B cell (primary cell): ENCODE results near the gene MESP1. TPM values are rescaled to one million over a fixed set of nuclear protein-coding genes. Genes with fewer than 3 reads are reported as not detected.

Experiments
- ATAC-seq: fragments of 200-7000 bp; cut with Tn5 transposase; one replicate; pipeline ENCODE4 v1.10.0; 2021; ENCODE audit warnings: low read depth, mild to moderate bottlenecking, moderate number of reproducible peaks, moderate library complexity
- CTCF ChIA-PET: fragments of 350-600 bp; sonication (Branson Sonifier 250); formaldehyde crosslinking; loops from one replicate; lab custom pipeline; 2021; ENCODE audit warnings: antibody characterized with exemption, inconsistent platforms; lab: Charles Lee
- POLR2A ChIA-PET: fragments of 350-600 bp; sonication (Branson Sonifier 250); formaldehyde crosslinking; loops from one replicate; lab custom pipeline; 2021; ENCODE audit warnings: antibody characterized with exemption; lab: Charles Lee
- DNase-seq: peaks from one replicate; pipeline ENCODE4 v3.0.0; 2013
- H2AFZ ChIP-seq: 2 replicates; pipeline ENCODE4 v1.6.1; 2012; ENCODE audit warnings: mild to moderate bottlenecking, low read depth, low read length; ENCODE audit not compliant: insufficient read depth, poor library complexity, severe bottlenecking
- H3K27ac ChIP-seq, 2 donors: 1 replicate in 1 of 2; 2 replicates in 1 of 2; pipeline ENCODE4 v1.5.1; 2012 to 2013; ENCODE audit warnings: low read length in 2 of 2, mild to moderate bottlenecking in 2 of 2, moderate library complexity in 1 of 2
- H3K27me3 ChIP-seq, 4 experiments: fragments of 200-600 bp in 1 of 4; sonication (generic) in 1 of 4; replicated peaks in 1 of 4; 1 replicate in 2 of 4; 2 replicates in 2 of 4; pipeline versions ENCODE4 v1.6.1 to v1.7.0; 2013 to 2016; ENCODE audit warnings: low read length in 3 of 4, mild to moderate bottlenecking in 2 of 4, mixed read lengths in 1 of 4, moderate library complexity in 1 of 4; ENCODE audit not compliant: insufficient read depth in 4 of 4, control insufficient read depth in 3 of 4; ENCODE audit errors: control extremely low read depth in 1 of 4
- H3K36me3 ChIP-seq, 2 experiments: replicated peaks in 1 of 2; 1 replicate in 1 of 2; 2 replicates in 1 of 2; pipeline versions ENCODE4 v1.6.1 to v1.7.1; 2013; ENCODE audit warnings: low read length in 1 of 2; ENCODE audit not compliant: insufficient read depth in 2 of 2, control insufficient read depth in 1 of 2; ENCODE audit errors: control extremely low read depth in 1 of 2, extremely low read depth in 1 of 2
- H3K4me1 ChIP-seq, 2 donors: fragments of 200-600 bp in 1 of 2; sonication (generic) in 1 of 2; 1 replicate in 1 of 2; 2 replicates in 1 of 2; pipeline versions ENCODE4 v1.5.1 to v1.6.1; 2013 to 2017; ENCODE audit warnings: low read length in 2 of 2; ENCODE audit not compliant: control insufficient read depth in 2 of 2, insufficient read depth in 2 of 2
- H3K4me2 ChIP-seq: replicated peaks from 2 replicates; pipeline ENCODE3; 2012; ENCODE audit warnings: mild to moderate bottlenecking, low read depth, low read length; ENCODE audit not compliant: poor library complexity, severe bottlenecking
- H3K4me3 ChIP-seq, 5 experiments: fragments of 200-600 bp in 1 of 5; sonication (generic) in 1 of 5; 1 replicate in 3 of 5; 2 replicates in 2 of 5; pipeline versions ENCODE4 v1.5.1 to v1.7.0; 2011 to 2016; ENCODE audit warnings: low read length in 4 of 5, mild to moderate bottlenecking in 4 of 5, low read depth in 2 of 5, control low read depth in 1 of 5, moderate library complexity in 1 of 5; ENCODE audit not compliant: insufficient read depth in 1 of 5; ENCODE audit errors: control extremely low read depth in 1 of 5, extremely low read depth in 1 of 5
- H3K79me2 ChIP-seq: fragments of 200-600 bp; sonication (generic); one replicate; pipeline ENCODE4 v1.6.0; 2016; ENCODE audit warnings: low read length; ENCODE audit not compliant: control insufficient read depth, insufficient read depth
- H3K9ac ChIP-seq: fragments of 200-600 bp; sonication (generic); 2 replicates; pipeline ENCODE4 v1.6.1; 2017; ENCODE audit warnings: mild to moderate bottlenecking, low read length, moderate library complexity
- H3K9me3 ChIP-seq, 3 donors: one replicate each; pipeline versions ENCODE4 v1.6.1 to v1.7.1; 2013; ENCODE audit warnings: low read length in 2 of 3; ENCODE audit not compliant: control insufficient read depth in 2 of 3, insufficient read depth in 1 of 3; ENCODE audit errors: control extremely low read depth in 1 of 3
- H4K20me1 ChIP-seq: 2 replicates; pipeline ENCODE4 v1.6.0; 2012; ENCODE audit warnings: mild to moderate bottlenecking, low read length; ENCODE audit not compliant: insufficient read depth, control insufficient read depth, poor library complexity, severe bottlenecking
- H3K27ac Mint-ChIP-seq: one replicate; pipeline ENCODE4 v1.8.0; 2021; ENCODE audit warnings: mixed read lengths
- H3K27me3 Mint-ChIP-seq: one replicate; pipeline ENCODE4 v1.8.0; 2021; ENCODE audit warnings: mixed read lengths
- H3K4me1 Mint-ChIP-seq: one replicate; pipeline ENCODE4 v1.8.0; 2021; ENCODE audit warnings: mixed read lengths
- H3K4me3 Mint-ChIP-seq: one replicate; pipeline ENCODE4 v1.8.0; 2021; ENCODE audit warnings: mixed read lengths
- H3K9me3 Mint-ChIP-seq: one replicate; pipeline ENCODE4 v1.8.0; 2022; ENCODE audit warnings: mixed read lengths; ENCODE audit not compliant: insufficient read depth
- CTCF ChIP-seq: fragments of 200-600 bp; IDR thresholded peaks from one replicate; pipeline ENCODE4 v1.8.0; 2022; ENCODE audit warnings: antibody characterized with exemption, mild to moderate bottlenecking
- EZH2 ChIP-seq: IDR thresholded peaks from 2 replicates; pipeline ENCODE4 v1.6.1; 2012; ENCODE audit warnings: borderline replicate concordance, low read depth, mild to moderate bottlenecking, moderate library complexity, low read length; ENCODE audit not compliant: insufficient read depth, poor library complexity, severe bottlenecking
- WGBS: methylation state at CpG from one replicate; pipeline ENCODE4 v1.1.5; 2013; ENCODE audit warnings: missing lambda C conversion rate; ENCODE audit not compliant: insufficient coverage; 5-methylcytosine and 5-hydroxymethylcytosine counted together
- intact Hi-C: fragments of 100-400 bp; cut with micrococcal nuclease; formaldehyde crosslinking; loops from one replicate; pipeline ENCODE4 v1.10.0; 2022
- polyA plus RNA-seq: library from polyadenylated mRNA; depleted of rRNA; stranded (reverse); fragments of >200 nt; gene quantifications from 2 replicates; pipeline ENCODE4 v1.2.3, GENCODE V29; 2012
- total RNA-seq, 2 donors: library from RNA; stranded (reverse); fragments of 120-200 nt in 1 of 2; gene quantifications; 1 replicate in 1 of 2; 2 replicates in 1 of 2; pipeline versions ENCODE4 v1.2.3 to v1.2.4, GENCODE V29; 2013 to 2022

MESP1 gene
- total and polyA plus RNA-seq, 2 donors (not counting 1 experiment from before 2014, with no cell fraction given) = 0.25 to 0.49 TPM

GRCh38 chr15:89749526-89749925 is 1.5 kb downstream of the MESP1 start:
- no CpG with 5 or more reads among the region's 4 CpGs for whole genome bisulfite sequencing
- CTCF ChIA-PET = interaction anchor here (1.4 to 5.6 kb wide), 3 partner anchors 9 to 125 kb away, joined by 4 to 24 read pairs (median 21); no protein-coding TSS in a partner anchor

More at GRCh38 chr15:89749526-89749925, 1.5 kb downstream of the MESP1 start:
- H3K9me3 Mint-ChIP-seq = no peaks in the 10 kb centered on the region
- Histone ChIP-seq H4K20me1 (no peaks in the 10 kb centered on the region), H2AFZ (peak overlapping the region; percentile 97), H3K4me3 (peak overlapping the region in 1 of 5 experiments; percentile 62), H3K4me2 (peak overlapping the region; percentile 93), H3K9me3 (no peaks in the 10 kb centered on the region), H3K36me3 (no peaks in the 10 kb centered on the region), H3K4me1 (peaks cover 11 to 13% of the 10 kb centered on the region in 2 donors), H3K27me3 (peaks cover 0 to 8% (median 4%) of the 10 kb centered on the region in 4 experiments), H3K79me2 (no peaks in the 10 kb centered on the region), H3K27ac (no peak overlapping the region), H3K9ac (peak overlapping the region; percentile 79)
- H3K27ac Mint-ChIP-seq = no peak overlapping the region
- no peak for TF ChIP-seq EZH2
- no peak for TF ChIP-seq CTCF
- peaks cover 6% of the 10 kb centered on the region for H3K4me1 Mint-ChIP-seq
- peak overlapping the region; percentile 84 for H3K4me3 Mint-ChIP-seq
- intact Hi-C loops = no loop called here
- H3K27me3 Mint-ChIP-seq = peaks cover 14% of the 10 kb centered on the region
- POLR2A ChIA-PET = no interaction called here
- DNase-seq (no peak), ATAC-seq (no peak)
